HFFc6 (cell line): ENCODE data around the gene FAM221B. TPM values are rescaled to one million over a fixed set of nuclear protein-coding genes. Genes with fewer than 3 reads are reported as not detected.

Experiments used
- DNase-seq: peaks from one replicate; pipeline ENCODE4 v3.0.0-alpha.2; 2018
- H3K27ac Mint-ChIP-seq: 2 replicates; pipeline ENCODE4 v1.8.0; 2020; ENCODE audit warnings: mild to moderate bottlenecking, mixed read lengths
- H3K27me3 Mint-ChIP-seq: 2 replicates; pipeline ENCODE4 v1.8.0; 2021; ENCODE audit warnings: mild to moderate bottlenecking, moderate library complexity, mixed read lengths; ENCODE audit not compliant: insufficient read depth
- H3K36me3 Mint-ChIP-seq: 2 replicates; pipeline ENCODE4 v1.8.0; 2021; ENCODE audit warnings: low read depth, mixed read lengths
- H3K4me1 Mint-ChIP-seq: 2 replicates; pipeline ENCODE4 v1.8.0; 2020; ENCODE audit warnings: low read depth, mixed read lengths
- H3K4me3 Mint-ChIP-seq: 2 replicates; pipeline ENCODE4 v1.8.0; 2020; ENCODE audit warnings: mild to moderate bottlenecking, moderate library complexity, mixed read lengths
- H3K9me3 Mint-ChIP-seq: 2 replicates; pipeline ENCODE4 v1.8.0; 2020; ENCODE audit warnings: mild to moderate bottlenecking, mixed read lengths
- CTCF ChIP-seq: fragments of 200-600 bp; sonication (generic); IDR thresholded peaks from 2 replicates; pipeline ENCODE4 v1.5.0; 2021; ENCODE audit warnings: antibody characterized with exemption, mild to moderate bottlenecking
- total RNA-seq, 6 experiments: library from RNA; stranded (reverse); fragmentation: NEBNext Ultra II Directional; extraction: Animal tissue kit (Norgen Biotek cat#: 25700); gene quantifications; 2 replicates in 1 of 6; 3 replicates in 5 of 6; pipeline ENCODE4 v1.2.3, GENCODE V29; 2021

The FAM221B gene
- total RNA-seq, 6 experiments from 2014 or later, result not detected

- no peak for TF ChIP-seq CTCF
- no peaks in the 10 kb centered on the region for H3K9me3 Mint-ChIP-seq
- DNase-seq, result no peak
- H3K36me3 Mint-ChIP-seq, result peaks cover 26% of the 10 kb centered on the region
- peaks cover 36% of the 10 kb centered on the region for H3K4me1 Mint-ChIP-seq
- H3K4me3 Mint-ChIP-seq, result no peak overlapping the region
- no peaks in the 10 kb centered on the region; the same call in 1 of the 2 replicates for H3K27me3 Mint-ChIP-seq
- no peak overlapping the region for H3K27ac Mint-ChIP-seq
These were observed 28.0 kb downstream of the FAM221B start for GRCh38 chr9:35800530-35800929.

GRCh38 chr9:35798658-35799374 lies 29.7 kb downstream of the FAM221B start:
- no peak for TF ChIP-seq CTCF
- Mint-ChIP-seq H3K36me3 (peaks cover 21% of the 10 kb centered on the region), H3K27ac (peak overlapping the region; percentile 80), H3K4me3 (no peak overlapping the region; the same call in 1 of the 2 replicates), H3K9me3 (no peaks in the 10 kb centered on the region), H3K4me1 (peaks cover 53% of the 10 kb centered on the region), H3K27me3 (no peaks in the 10 kb centered on the region; the same call in 1 of the 2 replicates)
- peak; percentile 80 for DNase-seq

DNA sequence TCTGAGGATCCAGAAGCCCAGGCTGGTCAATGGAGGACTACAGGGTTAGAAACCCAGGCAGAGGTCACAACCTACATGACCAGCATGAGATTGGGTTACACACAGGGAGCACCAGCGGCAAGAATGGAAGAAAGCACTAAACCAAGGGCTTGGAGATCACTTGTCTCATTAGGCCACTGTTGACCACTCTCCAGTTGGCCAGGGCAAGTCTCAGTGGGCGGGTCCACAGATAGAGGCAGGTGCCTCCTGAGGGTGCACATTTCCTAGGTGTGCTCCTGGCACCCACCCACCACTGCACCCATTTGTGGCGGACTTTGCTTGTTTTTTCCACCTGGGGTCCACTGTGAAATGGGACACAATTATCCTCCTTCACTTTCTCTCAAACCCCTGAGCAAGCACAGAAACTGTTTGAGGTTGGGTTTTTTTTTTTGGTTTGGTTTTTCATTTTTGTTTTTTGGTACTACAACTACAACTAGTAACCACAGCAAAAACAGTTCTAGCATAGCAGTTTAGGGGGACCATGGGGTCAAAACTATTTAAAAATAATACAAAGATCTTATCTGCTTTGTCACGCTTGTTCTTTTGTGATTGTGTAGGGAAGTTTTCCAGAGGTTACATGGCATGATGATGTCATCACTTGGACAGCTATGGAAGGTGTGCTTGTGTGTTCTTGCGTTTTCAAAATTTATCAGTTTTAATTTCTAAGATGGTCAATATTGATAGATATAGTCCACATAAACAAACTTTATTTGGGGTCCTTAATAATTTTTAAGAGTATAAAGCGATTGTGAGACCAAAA lies 31.0 kb downstream of the FAM221B start:
- H3K9me3 Mint-ChIP-seq, result no peaks in the 10 kb centered on the region
- H3K27ac Mint-ChIP-seq, result peak overlapping the region; percentile 75
- peaks cover 66% of the 10 kb centered on the region for H3K4me1 Mint-ChIP-seq
- no peak for DNase-seq
- no peak for TF ChIP-seq CTCF
- H3K4me3 Mint-ChIP-seq, result no peak overlapping the region
- no peaks in the 10 kb centered on the region; the same call in 1 of the 2 replicates for H3K27me3 Mint-ChIP-seq
- H3K36me3 Mint-ChIP-seq, result peaks cover 21% of the 10 kb centered on the region

DNA sequence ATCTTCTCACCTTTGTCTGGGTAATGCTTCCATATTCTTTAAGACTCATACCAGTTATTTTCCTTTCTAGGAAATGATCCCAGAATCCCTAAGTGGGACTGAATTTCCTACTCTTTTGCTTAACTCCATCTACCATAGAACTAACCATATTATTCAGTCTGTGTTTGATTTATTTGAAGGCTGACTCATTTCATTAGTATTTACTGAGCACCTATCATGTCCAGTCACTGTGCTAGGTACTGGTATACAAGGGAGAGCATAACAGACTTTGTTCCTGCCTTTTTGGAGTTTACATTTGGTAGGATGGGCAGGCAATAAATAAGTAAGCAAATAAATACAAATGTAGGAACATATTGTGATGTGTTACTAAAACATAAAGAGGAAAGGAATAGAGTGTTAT lies 32.8 kb downstream of the FAM221B start:
- H3K27me3 Mint-ChIP-seq, result no peaks in the 10 kb centered on the region; the same call in 1 of the 2 replicates
- no peak for DNase-seq
- H3K27ac Mint-ChIP-seq, result peak overlapping the region; percentile 13
- peaks cover 8% of the 10 kb centered on the region for H3K36me3 Mint-ChIP-seq
- peak overlapping the region; percentile 82; the same call in 1 of the 2 replicates for H3K4me3 Mint-ChIP-seq
- no peaks in the 10 kb centered on the region for H3K9me3 Mint-ChIP-seq
- H3K4me1 Mint-ChIP-seq, result peaks cover 70% of the 10 kb centered on the region
- TF ChIP-seq CTCF, result no peak

- Mint-ChIP-seq H3K27me3 (no peaks in the 10 kb centered on the region; the same call in none of the 2 replicates), H3K9me3 (no peaks in the 10 kb centered on the region), H3K36me3 (no peaks in the 10 kb centered on the region), H3K4me3 (peak overlapping the region; percentile 82), H3K4me1 (peaks cover 69% of the 10 kb centered on the region), H3K27ac (peak overlapping the region; percentile 13)
- no peak for DNase-seq
- TF ChIP-seq CTCF, result no peak
These were observed 35.1 kb downstream of the FAM221B start for GRCh38 chr9:35793461-35793860.
